K562 (cell line): Measurements from ENCODE around the gene TNFSF4. TPM values are rescaled to one million over a fixed set of nuclear protein-coding genes. Genes with fewer than 3 reads are reported as not detected.

Experiments
- ATAC-seq: fragments of 200-7000 bp; cut with Tn5 transposase; 3 replicates; pipeline ENCODE4 v1.9.1; 2020; ENCODE audit warnings: moderate library complexity
- BruUV-seq: library from RNA; stranded (reverse); fragments of 400-500 nt; replicated peaks from 2 replicates; lab custom pipeline; 2021; lab: Mats Ljungman, UMichigan
- CTCF ChIA-PET: fragments of 300-600 bp; formaldehyde crosslinking; extraction: SDS; loops from one replicate; lab custom pipeline; 2021; ENCODE audit warnings: low intra/inter-chr PET ratio; lab: Yijun Ruan, JAX
- POLR2A ChIA-PET: fragments of 300-600, 350-650 bp; sonication (Branson Sonifier 250); formaldehyde crosslinking; extraction: SDS; loops from one replicate; lab custom pipeline; 2021; ENCODE audit warnings: antibody characterized with exemption, inconsistent platforms; lab: Yijun Ruan, JAX
- DNase-seq, 4 experiments: peaks; one replicate each; pipeline versions ENCODE4 v3.0.0 to v3.0.0-alpha.2; 2011 to 2018; ENCODE audit warnings: low spot score in 3 of 4, mixed read lengths in 3 of 4; ENCODE audit errors: extremely low read depth in 1 of 4
- FAIRE-seq: peaks from 2 replicates; lab custom pipeline; 2011; peaks lifted over from hg19 to GRCh38; lab: Jason Lieb, UNC
- H2AFZ ChIP-seq: 2 replicates; pipeline ENCODE4 v1.6.0; 2011; ENCODE audit warnings: low read depth, low read length, control low read depth, inconsistent platforms
- H3K27ac ChIP-seq: fragments of 200-600 bp; 3 replicates; pipeline ENCODE4 v1.8.0; 2011; ENCODE audit warnings: low read depth, mild to moderate bottlenecking, control low read depth, inconsistent platforms, low read length, moderate library complexity, mixed read lengths; ENCODE audit errors: extremely low read depth
- H3K27me3 ChIP-seq, 2 experiments: fragments of 300-600 bp in 1 of 2; 2 replicates in 1 of 2; 3 replicates in 1 of 2; pipeline versions ENCODE4 v1.6.0 to v1.8.0; 2011; ENCODE audit warnings: inconsistent platforms in 2 of 2, low read length in 2 of 2, mild to moderate bottlenecking in 1 of 2, mixed read lengths in 1 of 2, moderate library complexity in 1 of 2; ENCODE audit not compliant: control insufficient read depth in 2 of 2, insufficient read depth in 2 of 2
- H3K36me3 ChIP-seq: fragments of 300-600 bp; 3 replicates; pipeline ENCODE4 v1.8.0; 2011; ENCODE audit warnings: mild to moderate bottlenecking, low read length, inconsistent platforms; ENCODE audit not compliant: control insufficient read depth, insufficient read depth
- H3K4me1 ChIP-seq, 2 experiments: fragments of 200-600 bp in 1 of 2; replicated peaks in 1 of 2; 2 replicates in 1 of 2; 3 replicates in 1 of 2; pipeline versions ENCODE4 v1.5.1 to v1.8.0; 2011; ENCODE audit warnings: inconsistent platforms in 2 of 2, low read length in 2 of 2, mild to moderate bottlenecking in 1 of 2, mixed read lengths in 1 of 2, moderate library complexity in 1 of 2; ENCODE audit not compliant: control insufficient read depth in 2 of 2, insufficient read depth in 2 of 2
- H3K4me2 ChIP-seq: 2 replicates; pipeline ENCODE4 v1.6.1; 2011; ENCODE audit warnings: low read length, control low read depth, inconsistent platforms, mixed read lengths; ENCODE audit not compliant: insufficient read depth
- H3K4me3 ChIP-seq: fragments of 200-600 bp; sonication (generic), shearing (Covaris generic); 2 replicates; pipeline ENCODE4 v1.5.1; 2016; ENCODE audit warnings: control low read depth, inconsistent platforms
- H3K79me2 ChIP-seq: fragments of 200-600 bp; 3 replicates; pipeline ENCODE4 v1.8.0; 2011; ENCODE audit warnings: low read length, inconsistent platforms; ENCODE audit not compliant: control insufficient read depth, insufficient read depth
- H3K9ac ChIP-seq, 2 experiments: 2 replicates each; pipeline versions ENCODE4 v1.6.0 to v1.6.1; 2011; ENCODE audit warnings: low read depth in 2 of 2, low read length in 2 of 2, control low read depth in 1 of 2, inconsistent platforms in 1 of 2, mild to moderate bottlenecking in 1 of 2, mixed read lengths in 1 of 2; ENCODE audit not compliant: insufficient read depth in 1 of 2
- H3K9me1 ChIP-seq: one replicate; pipeline ENCODE4 v1.6.0; 2011; ENCODE audit warnings: inconsistent platforms, mild to moderate bottlenecking, low read length, moderate library complexity; ENCODE audit not compliant: control insufficient read depth, insufficient read depth
- H3K9me3 ChIP-seq: replicated peaks from 2 replicates; pipeline ENCODE4 v1.5.1; 2011; ENCODE audit warnings: low read depth, low read length, inconsistent platforms; ENCODE audit not compliant: control insufficient read depth, insufficient read depth
- H4K20me1 ChIP-seq: replicated peaks from 2 replicates; pipeline ENCODE4 v1.6.1; 2011; ENCODE audit warnings: low read length, inconsistent platforms, mixed read lengths; ENCODE audit not compliant: control insufficient read depth, insufficient read depth
- CEBPB ChIP-seq: fragments of 450-650 bp; IDR thresholded peaks from 2 replicates; pipeline ENCODE4 v1.6.1; 2016; ENCODE audit warnings: missing genetic modification characterization, missing compliant biosample characterization
- GTF2B ChIP-seq: IDR thresholded peaks from 2 replicates; pipeline ENCODE4 v1.6.1; 2011; ENCODE audit not compliant: insufficient read length; ENCODE audit errors: extremely low read depth
- MXI1 ChIP-seq: IDR thresholded peaks from 2 replicates; pipeline ENCODE4 v1.6.1; 2011; ENCODE audit warnings: low read depth, mild to moderate bottlenecking, improper control_type of control experiment, low read length
- WGBS: fragments of 100-300 bp; shearing (Covaris generic); methylation state at CpG from one replicate; pipeline ENCODE4 v1.1.6; 2016; ENCODE audit warnings: low coverage, mixed read lengths; ENCODE audit not compliant: insufficient coverage; ENCODE audit errors: missing lambda C conversion rate; 5-methylcytosine and 5-hydroxymethylcytosine counted together
- in situ Hi-C: fragments of 300-500 bp; cut with MboI; formaldehyde crosslinking; loops from 4 replicates; pipeline ENCODE4 v1.15.0; 2018; ENCODE audit warnings: inconsistent platforms, mixed read lengths
- intact Hi-C: fragments of 100-400 bp; cut with micrococcal nuclease; formaldehyde crosslinking; loops from 2 replicates; pipeline ENCODE4 v1.14.2; 2022
- polyA plus RNA-seq, 8 experiments: library from polyadenylated mRNA; depleted of rRNA in 4 of 8; stranded (reverse) in 5 of 8; unstranded in 3 of 8; fragments of >200 nt; fragmentation: Nextera tagmentation in 2 of 8; fragmentation: Illumina TruSeq in 1 of 8; extraction: Ambion mirVana in 2 of 8; extraction: Trizol in 1 of 8; gene quantifications; 2 replicates each; pipeline versions ENCODE4 v1.2.1 to v1.2.3, GENCODE V29; 2011 to 2014; ENCODE audit warnings: inconsistent platforms in 1 of 8, missing spikeins in 1 of 8
- total RNA-seq, 7 experiments: library from RNA; depleted of rRNA in 6 of 7; stranded (reverse); fragments of >200 nt in 6 of 7; fragmentation: Illumina TruSeq in 2 of 7; extraction: Trizol in 2 of 7; gene quantifications; 2 replicates each; pipeline versions ENCODE4 v1.2.1 to v1.2.3, GENCODE V29; 2011 to 2021; ENCODE audit warnings: low replicate concordance in 1 of 7

TNFSF4 gene
- total and polyA plus RNA-seq, 9 of the 15 experiments (the other 6 are each of a cell fraction or from before 2014, with no cell fraction given) = 0.08 to 0.23 (median 0.15) TPM; not detected in 1

- no peak overlapping the region for H3K4me3 ChIP-seq
- no peak for FAIRE-seq
- no peak for DNase-seq
- TF ChIP-seq MXI1 = no peak
- 0% methylated on average over 2 of the region's 2 CpGs for WGBS
- H3K79me2 ChIP-seq = no peaks in the 10 kb centered on the region
- in situ Hi-C loops = no loop called here
- peaks cover 0 to 15% of the 10 kb centered on the region in 2 experiments; a peak in 2 of 5 replicates for H3K27me3 ChIP-seq
- H2AFZ ChIP-seq = no peak overlapping the region
- no peak for ATAC-seq
- no peaks in the 10 kb centered on the region for H3K4me1 ChIP-seq
- BruUV-seq = no TSS peak
- POLR2A ChIA-PET = no interaction called here
- no peak overlapping the region for H3K27ac ChIP-seq
- H3K9me1 ChIP-seq = no peaks in the 10 kb centered on the region
- no peaks in the 10 kb centered on the region for H3K9me3 ChIP-seq
- intact Hi-C loops = no loop called here
- H4K20me1 ChIP-seq = no peaks in the 10 kb centered on the region
- H3K9ac ChIP-seq = no peak overlapping the region
- H3K36me3 ChIP-seq = no peaks in the 10 kb centered on the region
- H3K4me2 ChIP-seq = no peak overlapping the region
- CTCF ChIA-PET = no interaction called here
These were observed 66.4 kb downstream of the TNFSF4 start for GRCh38 chr1:173140733-173141132.

GRCh38 chr1:173139706-173140105, 67.4 kb downstream of the TNFSF4 start:
- no peak overlapping the region for H3K9ac ChIP-seq
- no peak for FAIRE-seq
- WGBS = 0% methylated on average over 3 of the region's 3 CpGs
- POLR2A ChIA-PET = no interaction called here
- H3K4me3 ChIP-seq = no peak overlapping the region
- BruUV-seq = no TSS peak
- peaks cover 0 to 17% of the 10 kb centered on the region in 2 experiments; a peak in 2 of 5 replicates for H3K27me3 ChIP-seq
- H3K9me1 ChIP-seq = no peaks in the 10 kb centered on the region
- H3K79me2 ChIP-seq = no peaks in the 10 kb centered on the region
- CTCF ChIA-PET = no interaction called here
- H2AFZ ChIP-seq = no peak overlapping the region
- no peak for DNase-seq
- TF ChIP-seq CEBPB (0 out of 2 replicates have a peak, but pooled peaks have one; percentile 22), GTF2B (no peak)
- TF ChIP-seq, all 486 proteins: peak for 1
- in situ Hi-C loops = no loop called here
- Histone ChIP-seq H3K4me1 (no peaks in the 10 kb centered on the region), H3K9me3 (no peaks in the 10 kb centered on the region), H3K27ac (no peak overlapping the region), H3K36me3 (no peaks in the 10 kb centered on the region), H3K4me2 (no peak overlapping the region), H4K20me1 (no peaks in the 10 kb centered on the region)
- no peak for ATAC-seq
- intact Hi-C loops = no loop called here
